Right lobe of liver (tissue), 4 donors: ENCODE measurements around the gene RMDN3.

Source experiments
- POLR2A ChIP-seq: fragments of 450-650 bp; IDR thresholded peaks from one replicate; pipeline ENCODE4 v1.6.1; 2017; ENCODE audit warnings: antibody characterized with exemption, mild to moderate bottlenecking
- TF ChIP-seq, protein P1 (sequence below), 4 donors: fragments of 200-600 bp in 3 of 4; fragments of 450-650 bp in 1 of 4; IDR thresholded peaks; one replicate each; pipeline versions ENCODE4 v1.5.1 to v1.8.0; 2016 to 2022; ENCODE audit warnings: antibody characterized with exemption in 4 of 4, mild to moderate bottlenecking in 2 of 4
- donor health status: DM: no; HTN: no; CAD: no.
- donor health status: DM: no; HTN: no; CAD: no.
- donor health status: DM: no; HTN: yes; CAD: no.

DNA sequence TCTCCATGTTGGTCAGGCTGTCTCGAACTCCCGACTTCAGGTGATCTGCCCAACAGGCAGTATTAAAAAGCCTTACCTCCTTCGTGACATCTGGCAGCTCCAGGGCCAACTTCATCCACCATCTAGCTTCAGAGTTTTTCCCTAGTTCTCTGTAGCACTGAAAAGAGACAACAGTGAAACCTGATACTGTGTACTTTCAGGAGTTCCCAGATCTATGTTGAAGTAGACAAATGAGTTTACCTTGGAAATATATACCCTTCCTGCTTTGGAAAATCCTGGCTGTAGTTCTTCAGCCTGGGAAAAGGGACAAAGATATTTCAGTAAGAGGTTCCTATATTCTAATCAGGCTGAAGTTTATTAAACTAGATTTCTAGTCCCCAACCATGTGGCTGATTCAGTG lies 18.0 kb downstream of the RMDN3 start:
- no peak for TF ChIP-seq POLR2A
- TF ChIP-seq, protein P1, sequence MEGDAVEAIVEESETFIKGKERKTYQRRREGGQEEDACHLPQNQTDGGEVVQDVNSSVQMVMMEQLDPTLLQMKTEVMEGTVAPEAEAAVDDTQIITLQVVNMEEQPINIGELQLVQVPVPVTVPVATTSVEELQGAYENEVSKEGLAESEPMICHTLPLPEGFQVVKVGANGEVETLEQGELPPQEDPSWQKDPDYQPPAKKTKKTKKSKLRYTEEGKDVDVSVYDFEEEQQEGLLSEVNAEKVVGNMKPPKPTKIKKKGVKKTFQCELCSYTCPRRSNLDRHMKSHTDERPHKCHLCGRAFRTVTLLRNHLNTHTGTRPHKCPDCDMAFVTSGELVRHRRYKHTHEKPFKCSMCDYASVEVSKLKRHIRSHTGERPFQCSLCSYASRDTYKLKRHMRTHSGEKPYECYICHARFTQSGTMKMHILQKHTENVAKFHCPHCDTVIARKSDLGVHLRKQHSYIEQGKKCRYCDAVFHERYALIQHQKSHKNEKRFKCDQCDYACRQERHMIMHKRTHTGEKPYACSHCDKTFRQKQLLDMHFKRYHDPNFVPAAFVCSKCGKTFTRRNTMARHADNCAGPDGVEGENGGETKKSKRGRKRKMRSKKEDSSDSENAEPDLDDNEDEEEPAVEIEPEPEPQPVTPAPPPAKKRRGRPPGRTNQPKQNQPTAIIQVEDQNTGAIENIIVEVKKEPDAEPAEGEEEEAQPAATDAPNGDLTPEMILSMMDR (IDR thresholded peaks at IDR 0.05), result no peak
